Upper lobe of left lung (tissue), 6 donors: Measurements from ENCODE around the gene ESPNL. TPM values are rescaled to one million over a fixed set of nuclear protein-coding genes. Genes with fewer than 3 reads are reported as not detected.
A peak's percentile ranks its signal among the peaks of the same experiment; 100 is the strongest.
"Not testable (repeated sequence)": the region's sequence is repeated elsewhere in the genome, so short reads cannot be mapped to it uniquely, and the experiment has no call there.

ENCODE experiments used
- ATAC-seq, 2 donors: fragments of 200-7000 bp; cut with Tn5 transposase; one replicate each; pipeline ENCODE4 v1.9.1; 2022; ENCODE audit warnings: mild to moderate bottlenecking in 2 of 2, moderate library complexity in 2 of 2; ENCODE audit not compliant: low FRiP score in 2 of 2
- DNase-seq, 2 donors: peaks; one replicate each; pipeline ENCODE4 v3.0.0-alpha.2; 2019 to 2020
- H3K27ac ChIP-seq, 4 donors: fragments of 200-600 bp; sonication (generic); one replicate each; pipeline ENCODE4 v1.5.1; 2016 to 2019
- H3K27me3 ChIP-seq, 4 donors: fragments of 200-600 bp; sonication (generic); one replicate each; pipeline ENCODE4 v1.5.1; 2017 to 2019
- H3K36me3 ChIP-seq, 4 donors: fragments of 200-600 bp; sonication (generic); one replicate each; pipeline ENCODE4 v1.5.1; 2016 to 2019
- H3K4me1 ChIP-seq, 4 donors: fragments of 200-600 bp; sonication (generic); one replicate each; pipeline ENCODE4 v1.5.1; 2018 to 2019
- H3K4me3 ChIP-seq, 4 donors: fragments of 200-600 bp; sonication (generic); one replicate each; pipeline ENCODE4 v1.5.1; 2017 to 2019; ENCODE audit warnings: mild to moderate bottlenecking in 2 of 4, moderate library complexity in 1 of 4
- H3K9me3 ChIP-seq, 4 donors: fragments of 200-600 bp; sonication (generic); one replicate each; pipeline ENCODE4 v1.5.1; 2018 to 2019
- CTCF ChIP-seq, 6 experiments: fragments of 450-650 bp in 4 of 6; fragments of 200-600 bp in 2 of 6; sonication (generic) in 2 of 6; IDR thresholded peaks; one replicate each; pipeline ENCODE4 v1.5.1; 2016 to 2019; ENCODE audit warnings: antibody characterized with exemption in 6 of 6
- EP300 ChIP-seq, 4 donors: sonication (generic); formaldehyde crosslinking; IDR thresholded peaks; one replicate each; pipeline ENCODE4 v1.5.1; 2017; ENCODE audit warnings: antibody characterized with exemption in 4 of 4, control low read depth in 2 of 4
- POLR2A ChIP-seq, 4 donors: fragments of 450-650 bp; IDR thresholded peaks; one replicate each; pipeline ENCODE4 v1.5.1; 2016 to 2017; ENCODE audit warnings: antibody characterized with exemption in 4 of 4, mild to moderate bottlenecking in 2 of 4
- POLR2AphosphoS5 ChIP-seq, 2 donors: sonication (generic); formaldehyde crosslinking; IDR thresholded peaks; one replicate each; pipeline ENCODE4 v1.5.1; 2017; ENCODE audit warnings: antibody characterized with exemption in 2 of 2
- WGBS, 2 donors: methylation state at CpG; one replicate each; pipeline ENCODE4 v1.1.5; 2017 to 2018; 5-methylcytosine and 5-hydroxymethylcytosine counted together
- total RNA-seq, 6 donors: library from RNA; depleted of rRNA in 4 of 6; stranded (reverse); fragments of >200 nt in 4 of 6; gene quantifications; one replicate each; pipeline versions ENCODE4 v1.1.0 to v1.2.1, GENCODE V29; 2016 to 2021
- donor health status: DM: no; HTN: no; CAD: no; lungs with moderate emphysema.
- donor health status: DM: no; HTN: yes; CAD: no; lungs with severe emphysema.

The ESPNL gene
- total RNA-seq, 6 donors from 2014 or later, result 0.10 to 3.1 (median 0.38) TPM; not detected in 2

GRCh38 chr2:238169708-238170251 lies 69.6 kb downstream of the ESPNL start:
- ATAC-seq (peak in 1 of 2 donors; percentile 69), DNase-seq (peak in 1 of 2 donors; percentile 40)
- 68 to 82% methylated on average over 5 of the region's 5 CpGs for WGBS, 2 donors
- Histone ChIP-seq H3K27ac (peak overlapping the region in 2 of 4 donors; percentile 8 to 51), H3K4me3 (no peak overlapping the region), H3K4me1 (peaks cover 10 to 17% (median 14%) of the 10 kb centered on the region in 4 donors), H3K27me3 (no peaks in the 10 kb centered on the region), H3K9me3 (no peaks in the 10 kb centered on the region), H3K36me3 (peaks cover 9 to 70% (median 56%) of the 10 kb centered on the region in 4 donors)
- TF ChIP-seq EP300 (IDR thresholded peaks at IDR 0.05) (no peak), POLR2A (IDR thresholded peaks at IDR 0.05) (no peak), CTCF (IDR thresholded peaks at IDR 0.05) (no peak)

GRCh38 chr2:238170386-238171071 lies 70.4 kb downstream of the ESPNL start:
- Histone ChIP-seq H3K4me3 (no peak overlapping the region), H3K36me3 (peaks cover 9 to 75% (median 58%) of the 10 kb centered on the region in 4 donors), H3K9me3 (no peaks in the 10 kb centered on the region), H3K27ac (no peak overlapping the region), H3K27me3 (no peaks in the 10 kb centered on the region), H3K4me1 (peaks cover 10 to 20% (median 14%) of the 10 kb centered on the region in 4 donors)
- WGBS, 2 donors, result 81 to 89% methylated on average over 14 to 21 of the region's 21 CpGs
- ATAC-seq (no peak), DNase-seq (peak in 1 of 2 donors; percentile 87)
- TF ChIP-seq POLR2A (IDR thresholded peaks at IDR 0.05), result no peak
- TF ChIP-seq EP300 (IDR thresholded peaks at IDR 0.05), result no peak
- no peak for TF ChIP-seq CTCF (IDR thresholded peaks at IDR 0.05)
- no peak for TF ChIP-seq POLR2AphosphoS5 (IDR thresholded peaks at IDR 0.05)

- H3K9me3 ChIP-seq, H3K4me3 ChIP-seq, H3K27me3 ChIP-seq, H3K27ac ChIP-seq, DNase-seq, ATAC-seq: not testable (repeated sequence)
- Histone ChIP-seq H3K4me1 (peaks cover 10 to 20% (median 14%) of the 10 kb centered on the region in 4 donors), H3K36me3 (peaks cover 9 to 79% (median 58%) of the 10 kb centered on the region in 4 donors)
- 71 to 77% methylated on average over 5 of the region's 5 CpGs for WGBS, 2 donors
These were observed 70.9 kb downstream of the ESPNL start for GRCh38 chr2:238171072-238171431.

- DNase-seq (no peak), ATAC-seq (no peak)
- no peak overlapping the region for H3K27ac ChIP-seq
- no peaks in the 10 kb centered on the region for H3K9me3 ChIP-seq
- 90 to 93% methylated on average over 9 of the region's 9 CpGs for WGBS, 2 donors
- TF ChIP-seq CTCF (IDR thresholded peaks at IDR 0.05) (no peak), EP300 (IDR thresholded peaks at IDR 0.05) (no peak), POLR2A (IDR thresholded peaks at IDR 0.05) (no peak), POLR2AphosphoS5 (IDR thresholded peaks at IDR 0.05) (no peak)
- no peak overlapping the region for H3K4me3 ChIP-seq
- no peaks in the 10 kb centered on the region for H3K27me3 ChIP-seq
- H3K4me1 ChIP-seq, result peaks cover 10 to 20% (median 14%) of the 10 kb centered on the region in 4 donors
- peaks cover 9 to 84% (median 60%) of the 10 kb centered on the region in 4 donors for H3K36me3 ChIP-seq
These were observed 71.5 kb downstream of the ESPNL start for GRCh38 chr2:238171575-238172187.

- no peaks in the 10 kb centered on the region for H3K27me3 ChIP-seq
- peaks cover 10 to 20% (median 14%) of the 10 kb centered on the region in 4 donors for H3K4me1 ChIP-seq
- 88 to 91% methylated on average over 14 of the region's 14 CpGs for WGBS, 2 donors
- H3K9me3 ChIP-seq, result no peaks in the 10 kb centered on the region
- ATAC-seq (no peak), DNase-seq (no peak)
- H3K27ac ChIP-seq, result no peak overlapping the region
- peaks cover 9 to 92% (median 63%) of the 10 kb centered on the region in 4 donors for H3K36me3 ChIP-seq
- TF ChIP-seq CTCF (IDR thresholded peaks at IDR 0.05), result no peak
- TF ChIP-seq POLR2AphosphoS5 (IDR thresholded peaks at IDR 0.05), result no peak
- TF ChIP-seq POLR2A (IDR thresholded peaks at IDR 0.05), result no peak
- TF ChIP-seq EP300 (IDR thresholded peaks at IDR 0.05), result no peak
- no peak overlapping the region for H3K4me3 ChIP-seq
These were observed 72.3 kb downstream of the ESPNL start for GRCh38 chr2:238172439-238172838.
